Head of caudate nucleus (tissue), 42 donors: ENCODE data around the gene CTDSPL2.
"Not testable (repeated sequence)": the region's sequence is repeated elsewhere in the genome, so short reads cannot be mapped to it uniquely, and the experiment has no call there.

Experiments used
- DNase-seq, 42 donors: peaks; one replicate each; pipeline versions ENCODE4 v3.0.0 to v3.0.0-alpha.2; 2020 to 2021; ENCODE audit warnings: mixed read lengths in 7 of 42
- intact Hi-C: fragments of 100-400 bp; cut with DNase I; formaldehyde crosslinking; loops from one replicate; pipeline ENCODE4 v1.15.0; 2022

CTDSPL2 gene

GRCh38 chr15:44535523-44536301, 108.3 kb downstream of the CTDSPL2 start:
- peak in 21 of 42 donors; percentile 6 to 51 (median 22) for DNase-seq
- intact Hi-C loops, result loop anchor here (1.0 to 5.0 kb wide), 2 partner anchors 108 to 248 kb away; partner anchors contain the start of genes CTDSPL2 and GOLM2

- peak in 41 of 42 donors; percentile 71 to 93 (median 85) for DNase-seq
- intact Hi-C loops, result loop anchor here (1.0 to 5.0 kb wide), 2 partner anchors 109 to 249 kb away; partner anchors contain the start of genes CTDSPL2 and GOLM2
These were observed 109.0 kb downstream of the CTDSPL2 start for GRCh38 chr15:44536302-44536961.

DNA sequence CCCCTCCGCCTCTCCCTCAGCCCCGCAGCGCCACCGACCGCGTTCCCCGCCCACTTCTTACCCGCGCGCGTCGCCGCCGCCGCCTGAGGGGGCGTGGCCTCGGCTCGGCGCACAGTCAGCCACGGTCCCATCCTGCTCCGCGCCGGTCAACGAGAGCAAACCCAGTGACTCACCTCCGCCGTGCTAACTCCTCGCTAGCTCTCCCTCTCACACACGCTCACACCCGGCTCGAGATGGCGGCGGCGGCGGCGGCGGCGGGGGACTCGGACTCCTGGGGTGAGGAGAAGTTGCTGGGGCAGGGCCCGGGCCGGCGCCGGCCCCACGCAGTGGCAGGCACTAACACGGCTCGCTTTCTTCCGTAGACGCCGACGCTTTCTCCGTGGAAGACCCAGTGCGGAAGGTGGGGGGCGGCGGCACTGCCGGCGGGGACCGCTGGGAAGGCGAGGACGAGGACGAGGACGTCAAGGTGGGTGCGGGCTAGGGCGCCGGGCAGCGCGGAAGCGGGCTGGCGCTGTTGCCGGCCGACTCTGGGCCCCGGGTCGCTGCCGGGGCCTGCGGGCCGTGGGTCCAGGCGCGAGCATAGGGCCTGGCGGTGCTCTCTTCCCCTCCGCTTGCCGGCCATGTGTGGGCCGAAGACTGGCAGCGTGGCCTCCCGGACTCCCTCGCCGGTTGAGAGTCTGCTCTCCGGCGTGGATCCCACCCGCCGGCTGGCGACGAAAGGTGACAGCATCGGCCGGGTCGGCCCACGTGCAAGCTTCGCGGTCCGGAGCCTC, 109.7 kb downstream of the CTDSPL2 start, which contains the start of gene EIF3J:
TSS of gene EIF3J (plus strand) at position 186 of the 773 bp plus-strand sequence. CDS start at position 234, 48 bp downstream.
- intact Hi-C loops, result loop anchor here (1.0 to 5.0 kb wide), 2 partner anchors 110 to 250 kb away; partner anchors contain the start of genes CTDSPL2 and GOLM2
- peak; percentile 86 to 98 (median 95) for DNase-seq

- no peak for DNase-seq
- intact Hi-C loops, result loop anchor here (5.0 kb wide), 1 partner anchor 250 kb away; the partner anchor contains the start of gene GOLM2
These were observed 110.4 kb downstream of the CTDSPL2 start for GRCh38 chr15:44537735-44538240.

GRCh38 chr15:44541282-44541958, 114.0 kb downstream of the CTDSPL2 start:
- intact Hi-C loops, result no loop called here
- no peak for DNase-seq

DNA sequence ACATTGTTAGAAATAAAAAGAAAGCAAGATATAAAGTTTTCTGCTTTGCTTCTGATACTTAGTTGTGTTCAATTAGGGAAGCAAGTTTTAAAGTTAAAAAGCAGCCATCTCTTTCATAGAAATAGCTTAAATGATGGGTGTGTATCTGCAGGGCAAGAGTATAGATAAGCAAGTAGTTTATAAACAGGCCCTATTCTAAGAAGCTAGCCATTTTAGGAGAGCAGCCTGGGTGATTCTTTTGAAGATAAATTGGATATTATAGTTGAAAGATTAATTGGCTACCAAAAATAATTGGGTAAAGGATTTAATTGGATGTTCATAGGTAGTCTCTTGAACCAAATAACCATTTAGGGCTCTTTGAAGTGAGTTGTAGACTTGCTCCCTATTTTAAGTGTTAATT, 115.2 kb downstream of the CTDSPL2 start:
- DNase-seq, result no peak
- intact Hi-C loops, result no loop called here

DNA sequence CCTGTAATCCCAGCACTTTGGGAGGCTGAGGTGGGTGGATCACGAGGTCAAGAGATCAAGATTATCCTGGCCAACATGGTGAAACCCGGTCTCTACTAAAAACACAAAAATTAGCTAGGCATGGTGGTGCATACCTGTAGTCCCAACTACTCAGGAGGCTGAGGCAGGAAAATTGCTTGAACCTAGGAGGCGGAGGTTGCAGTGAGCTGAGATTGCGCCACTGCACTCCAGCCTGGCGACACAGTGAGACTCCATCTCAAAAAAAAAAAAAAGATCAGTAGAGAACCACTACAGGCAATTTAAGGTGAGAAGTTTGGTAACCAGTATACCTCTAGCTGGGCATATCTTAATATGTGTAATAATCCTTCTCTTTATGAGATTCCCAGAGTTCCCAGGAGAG, 117.3 kb downstream of the CTDSPL2 start:
- DNase-seq, intact Hi-C loops: not testable (repeated sequence)

DNA sequence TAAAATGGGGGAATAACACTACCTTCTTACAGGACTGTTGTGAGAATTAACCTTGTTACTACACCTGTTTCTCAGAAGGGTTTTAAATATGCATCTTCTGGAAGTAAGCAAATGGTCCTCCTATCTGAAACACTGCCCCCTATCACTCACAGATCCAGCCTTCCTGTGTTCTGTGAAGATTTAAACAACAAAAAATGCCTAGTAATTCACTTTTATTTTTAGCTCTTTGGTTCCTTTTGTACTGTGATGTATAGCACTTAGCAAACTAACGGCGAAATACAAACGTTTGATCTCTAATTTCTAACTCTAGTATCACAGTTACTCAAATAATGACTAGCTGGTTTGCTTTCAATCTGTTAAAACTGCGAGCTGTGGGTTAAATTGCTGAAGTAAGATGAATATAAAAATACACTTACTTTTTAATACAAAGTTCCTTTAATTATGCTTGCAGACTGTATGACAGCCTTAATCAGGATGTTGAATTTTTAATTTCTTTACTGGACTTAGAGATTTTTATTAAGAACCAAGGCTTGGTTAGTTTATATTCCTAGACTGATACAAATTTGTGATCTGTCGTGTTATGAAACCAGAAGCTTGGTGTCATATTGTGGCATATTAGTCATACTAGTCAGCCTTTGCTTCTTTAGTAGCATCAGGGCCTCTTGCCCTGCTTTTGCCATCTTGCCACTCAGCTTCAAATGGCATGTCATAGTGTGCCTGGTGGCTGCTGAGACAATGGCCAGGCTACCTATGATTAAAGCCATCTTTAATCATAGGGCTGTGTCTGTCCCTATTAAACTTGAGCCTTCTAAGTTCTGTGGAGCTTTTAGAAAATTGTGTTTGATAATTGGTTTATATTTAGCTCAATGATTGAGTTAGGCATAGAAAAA, 118.7 kb downstream of the CTDSPL2 start:
- no peak for DNase-seq
- intact Hi-C loops, result no loop called here

DNA sequence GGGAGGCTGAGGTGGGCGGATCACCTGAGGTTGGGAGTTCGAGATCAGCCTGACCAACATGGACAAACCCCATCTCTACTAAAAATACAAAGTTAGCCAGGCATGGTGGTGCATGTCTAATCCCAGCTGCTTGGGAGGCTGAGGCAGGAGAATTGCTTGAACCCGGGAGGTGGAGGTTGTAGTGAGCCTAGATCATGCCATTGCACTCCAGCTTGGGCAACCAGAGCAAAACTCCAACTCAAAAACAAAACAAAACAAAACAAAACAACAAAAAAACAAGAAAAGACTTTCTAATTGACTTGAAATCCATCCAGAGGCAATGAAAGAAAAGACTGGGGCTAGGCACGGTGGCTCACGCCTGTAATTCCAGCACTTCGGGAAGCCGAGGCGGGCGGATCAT, 121.7 kb downstream of the CTDSPL2 start:
- intact Hi-C loops, DNase-seq: not testable (repeated sequence)

GRCh38 chr15:44550256-44550655, 122.8 kb downstream of the CTDSPL2 start:
- intact Hi-C loops, result no loop called here
- no peak for DNase-seq

DNA sequence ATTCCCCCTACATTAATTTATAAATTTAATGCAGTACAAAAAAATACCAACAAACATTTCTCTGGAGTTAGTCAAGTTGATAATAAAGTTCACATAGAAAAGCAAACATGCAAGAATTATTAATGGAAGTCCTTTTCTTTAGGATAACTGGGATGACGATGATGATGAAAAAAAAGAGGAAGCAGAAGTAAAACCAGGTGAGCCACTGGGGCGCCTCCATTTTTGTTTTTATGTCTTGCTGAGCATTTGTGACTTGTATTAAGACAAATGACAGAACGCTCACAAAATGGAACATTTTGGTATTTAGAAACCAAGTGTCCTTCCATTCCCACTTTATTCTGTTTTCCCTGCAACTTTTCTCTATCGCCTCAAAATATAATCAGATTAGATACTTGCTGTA, 123.3 kb downstream of the CTDSPL2 start:
- DNase-seq, result no peak
- intact Hi-C loops, result no loop called here

DNA sequence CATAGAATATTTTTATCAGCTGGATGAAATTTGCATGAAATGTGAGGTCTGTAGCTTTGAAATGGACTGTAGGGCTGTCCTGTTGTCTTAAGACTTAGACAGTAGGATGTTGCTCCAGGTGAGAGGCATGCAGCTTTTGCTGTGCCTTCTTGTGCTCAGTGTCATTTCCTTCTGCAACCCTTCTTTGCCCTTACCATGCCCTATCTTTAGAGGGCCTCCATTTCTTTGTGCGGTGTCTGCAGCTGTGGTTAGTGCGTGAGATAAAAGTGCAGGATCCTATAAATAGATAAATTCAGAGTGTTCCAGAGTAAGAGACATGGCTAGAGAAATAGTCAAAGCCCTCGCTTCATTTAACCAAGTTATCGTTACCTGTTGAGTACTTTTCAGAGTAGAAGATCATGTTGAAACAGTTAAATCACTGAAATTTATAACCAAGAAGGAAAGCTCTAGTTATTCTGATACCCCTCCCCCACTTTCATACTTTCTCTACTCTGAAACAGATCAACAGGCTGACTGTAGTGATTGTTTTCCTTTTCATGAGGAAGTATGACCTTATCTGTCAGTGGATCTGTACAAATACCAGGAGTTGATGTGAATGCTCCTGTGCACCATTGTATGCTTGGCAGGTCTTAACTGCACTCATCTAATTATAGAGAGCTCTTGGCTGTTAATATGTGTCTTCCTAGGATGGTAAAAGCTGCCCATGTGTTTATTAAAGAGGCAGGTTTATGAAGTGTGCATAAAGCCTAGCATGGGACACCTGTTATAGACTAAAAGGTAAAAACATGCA, 127.7 kb downstream of the CTDSPL2 start:
- intact Hi-C loops, result no loop called here
- DNase-seq, result no peak

GRCh38 chr15:44560926-44561325, 133.5 kb downstream of the CTDSPL2 start:
- intact Hi-C loops, DNase-seq: not testable (repeated sequence)

GRCh38 chr15:44565387-44566154, 138.1 kb downstream of the CTDSPL2 start:
- intact Hi-C loops, result no loop called here
- no peak for DNase-seq

DNA sequence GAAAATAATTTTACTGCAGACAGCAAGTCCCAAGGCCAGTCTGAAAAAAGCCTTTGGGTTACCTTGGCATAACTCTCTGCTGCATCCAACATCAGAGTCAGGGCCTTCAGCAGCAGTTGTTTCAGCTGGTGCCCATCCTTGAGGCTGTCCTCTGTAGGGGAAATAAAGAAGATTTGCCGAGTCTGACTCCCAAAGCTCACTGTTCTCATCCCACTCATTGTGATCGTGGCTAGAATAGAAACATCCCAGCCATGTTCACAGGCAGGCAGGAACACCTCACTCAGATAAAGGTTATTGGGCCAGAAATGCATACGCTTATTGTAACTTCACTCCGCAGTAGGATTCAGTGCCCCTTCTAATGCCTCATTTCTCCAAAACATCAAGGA, 138.7 kb downstream of the CTDSPL2 start:
- peak in 9 of 42 donors; percentile 4 to 62 (median 26) for DNase-seq
- intact Hi-C loops, result no loop called here

DNA sequence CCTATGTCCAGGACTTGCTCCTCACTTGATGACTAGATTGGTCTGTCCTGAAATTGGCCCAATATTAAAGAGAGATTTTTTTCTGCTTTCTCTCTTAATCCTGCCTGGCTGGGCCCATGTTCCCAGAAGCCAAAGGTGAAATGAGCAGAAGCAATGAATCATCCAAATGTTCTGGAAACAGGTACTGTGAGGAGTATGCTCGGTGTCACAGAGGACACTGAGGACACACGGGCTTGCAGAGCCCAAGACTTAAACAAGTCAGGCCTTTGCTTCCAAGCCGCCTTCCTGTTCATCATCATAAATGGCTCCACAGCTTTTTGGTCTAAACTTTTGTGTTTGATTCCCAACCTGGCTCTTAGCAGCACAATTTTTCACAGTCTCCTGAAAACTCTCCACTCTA, 140.9 kb downstream of the CTDSPL2 start:
- peak in 1 of 42 donors; percentile 24 for DNase-seq
- intact Hi-C loops, result no loop called here
